ENCODE data around the gene TP53TG5.
"Not testable (repeated sequence)": the region's sequence is repeated elsewhere in the genome, so short reads cannot be mapped to it uniquely, and the experiment has no call there.

The TP53TG5 gene

DNA sequence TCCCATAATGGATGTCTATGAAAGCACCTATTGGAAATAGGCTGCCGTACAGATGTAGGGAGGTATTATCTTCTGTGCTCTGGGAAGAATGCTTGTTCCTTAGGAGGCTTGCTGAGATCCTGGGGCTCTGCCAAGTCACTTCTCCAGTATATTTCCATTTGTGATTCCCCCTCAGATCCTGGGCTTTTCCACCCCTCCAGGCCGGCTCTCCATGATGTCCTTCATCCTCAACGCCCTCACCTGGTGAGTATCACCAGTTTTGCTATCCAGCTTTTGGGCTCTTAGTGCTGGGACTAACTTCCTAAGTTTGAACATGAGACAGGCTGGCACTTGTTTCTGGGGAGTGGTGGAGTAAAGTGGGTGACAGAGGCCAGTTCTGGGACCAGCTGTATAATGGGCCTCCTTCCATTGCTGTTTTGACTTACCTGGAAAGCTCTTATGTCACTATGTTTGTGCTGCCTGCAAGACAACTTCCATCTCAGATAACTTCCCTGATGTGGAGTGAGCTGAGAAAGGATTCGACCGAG lies 12.6 kb downstream of the TP53TG5 start:
- no peak for DNase-seq

DNA sequence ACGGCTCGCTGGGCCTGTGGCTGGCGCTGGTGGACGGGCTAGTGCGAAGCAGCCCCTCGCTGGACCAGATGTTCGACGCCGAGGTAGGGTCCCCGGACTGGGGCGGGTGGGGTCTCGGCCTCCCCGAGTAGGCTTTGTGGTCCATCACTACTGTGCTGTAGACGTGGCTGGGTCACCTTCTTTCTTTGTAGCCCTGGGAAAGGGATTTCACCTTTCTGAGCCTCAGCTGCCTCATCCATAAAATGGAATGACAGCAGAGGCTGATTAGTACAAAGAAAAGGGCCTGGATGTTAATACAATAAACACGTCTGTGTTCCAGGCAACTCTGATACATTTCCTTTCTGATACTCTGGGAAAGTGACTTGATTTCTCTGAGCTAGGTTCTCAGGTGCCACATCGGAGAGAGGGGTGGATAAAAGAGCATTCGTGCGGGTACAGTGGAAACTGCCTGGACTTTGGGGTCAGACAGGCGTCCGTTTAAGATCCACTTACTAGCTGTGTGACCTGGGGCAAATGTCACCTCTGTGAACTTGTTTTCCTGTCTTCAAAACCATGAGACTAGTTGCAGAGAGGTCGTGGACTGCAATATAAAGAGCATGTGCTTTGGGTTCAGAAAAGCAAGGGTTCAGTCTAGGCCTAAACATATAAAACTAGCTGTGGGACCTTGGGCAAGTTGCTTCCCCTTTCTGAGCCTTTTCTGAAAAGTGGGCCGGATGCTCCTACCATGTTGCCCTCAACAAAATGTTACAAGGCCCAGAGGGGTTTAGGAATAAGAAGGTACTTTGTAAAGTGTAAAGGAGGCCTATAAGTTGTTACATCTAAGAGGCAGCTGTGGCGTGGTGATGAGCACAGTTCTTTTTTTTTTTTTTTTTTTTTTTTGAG lies 14.3 kb downstream of the TP53TG5 start:
- no peak for DNase-seq

DNA sequence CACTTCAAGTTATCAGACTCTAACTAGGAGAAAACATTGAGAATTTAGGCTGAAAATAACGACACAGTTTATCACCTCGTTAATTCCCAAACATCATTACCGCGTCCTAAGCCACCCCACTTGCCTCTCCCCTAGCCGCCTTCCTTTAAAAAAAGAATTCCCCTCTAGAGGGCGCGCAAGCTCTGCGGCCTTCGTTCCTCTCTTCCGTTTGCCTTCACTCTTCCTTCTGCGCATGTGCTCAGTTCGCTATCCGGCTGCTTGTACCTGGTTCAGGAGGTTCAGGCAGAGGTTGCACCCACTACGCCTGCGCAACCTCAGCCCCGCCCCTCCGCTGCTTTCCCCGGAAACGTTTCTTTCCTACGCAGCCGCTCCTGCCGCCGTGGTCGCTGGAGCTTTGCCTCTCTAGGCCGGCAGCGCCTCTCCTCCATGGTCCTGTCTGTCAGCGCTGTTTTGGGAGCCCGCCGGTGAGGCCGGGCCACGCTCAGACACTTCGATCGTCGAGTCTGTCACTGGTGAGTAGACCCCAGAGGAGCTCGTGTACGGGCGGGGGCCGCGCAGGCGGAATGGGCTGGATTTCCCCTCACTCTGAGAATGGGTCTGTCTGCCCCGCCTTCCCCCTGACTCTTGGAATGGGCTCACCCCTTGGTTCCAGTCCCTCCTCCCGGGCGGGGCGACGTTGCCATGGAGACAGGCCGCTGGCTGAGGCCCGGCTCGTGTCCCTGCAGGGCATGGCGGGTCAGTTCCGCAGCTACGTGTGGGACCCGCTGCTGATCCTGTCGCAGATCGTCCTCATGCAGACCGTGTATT lies 15.1 kb downstream of the TP53TG5 start, which contains the start of gene SYS1:
SYS1 (plus strand) TSS at position 353 of the 807 bp plus-strand sequence; CDS start at position 729, 376 bp downstream.
- DNase-seq = peak; percentile 95 to 98

DNA sequence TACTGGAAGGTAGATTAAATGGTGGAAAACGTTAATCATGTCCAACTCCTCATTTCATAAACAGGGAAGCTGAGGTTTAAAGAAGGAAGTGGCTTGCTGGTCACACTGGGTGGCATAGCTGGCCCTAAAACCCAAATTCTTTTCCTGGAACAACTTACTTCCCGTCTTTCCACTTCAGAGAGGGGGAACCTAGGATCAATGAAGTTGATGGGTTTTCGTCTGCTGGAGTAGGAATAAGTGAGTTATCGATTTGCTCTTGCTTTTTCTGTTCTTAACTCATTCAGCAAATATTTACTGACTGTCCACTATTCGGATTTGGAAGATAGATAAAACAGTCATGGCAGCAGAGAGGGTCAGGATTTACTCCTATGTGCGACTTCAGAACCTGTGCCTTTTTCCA lies 16.3 kb downstream of the TP53TG5 start:
- DNase-seq = no peak

DNA sequence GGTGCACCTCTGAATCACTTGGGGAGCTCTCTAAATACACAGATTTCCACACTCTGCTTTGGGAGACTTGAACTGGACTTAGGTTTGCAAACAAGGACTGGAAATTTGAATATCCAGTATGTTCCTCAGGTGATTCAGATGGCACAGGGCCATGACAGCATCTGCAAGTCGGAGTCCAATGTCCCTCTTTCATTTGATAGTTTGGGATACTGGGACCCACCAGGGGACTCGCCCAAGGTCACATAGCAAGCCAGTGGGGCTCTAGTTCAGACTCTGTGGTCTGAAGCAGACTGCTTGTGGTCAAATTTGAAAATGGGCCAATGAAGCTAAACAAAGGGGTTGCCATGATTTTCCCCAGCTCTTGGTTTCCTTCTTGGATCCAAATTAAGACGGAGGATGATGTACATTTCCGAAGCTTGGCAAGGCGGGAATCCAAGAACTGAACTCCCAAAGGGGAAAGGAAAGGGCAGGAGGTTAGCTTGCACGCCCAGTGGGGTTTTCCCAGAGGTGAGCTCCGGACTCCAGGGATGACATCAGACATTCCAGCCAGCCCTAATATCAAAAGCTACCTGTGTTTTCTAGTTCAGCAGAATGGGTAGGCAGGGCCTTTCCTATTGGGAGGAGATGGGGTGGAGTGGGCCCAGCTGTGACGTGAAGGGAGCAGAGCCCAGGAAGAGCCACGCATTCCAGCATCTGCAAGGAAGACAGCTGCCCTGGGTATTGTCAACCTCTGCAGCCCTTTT lies 18.5 kb downstream of the TP53TG5 start:
- DNase-seq = no peak

DNA sequence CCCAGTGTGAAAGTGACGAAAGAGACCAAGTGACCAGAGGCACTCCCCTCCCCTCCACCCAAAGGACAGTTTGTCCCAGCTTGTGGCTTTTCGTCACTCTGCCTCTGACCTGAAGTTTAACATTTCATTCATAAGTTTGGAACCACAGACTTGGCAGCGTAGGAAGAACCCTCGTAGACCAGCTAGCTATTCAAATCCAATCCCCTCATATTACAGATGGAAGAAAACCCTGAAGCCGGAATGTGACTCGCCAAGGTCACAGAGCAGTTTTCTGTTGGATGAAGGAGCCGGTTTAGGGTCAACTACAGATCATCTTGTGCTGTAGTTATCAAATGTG lies 19.1 kb downstream of the TP53TG5 start:
- DNase-seq = no peak

DNA sequence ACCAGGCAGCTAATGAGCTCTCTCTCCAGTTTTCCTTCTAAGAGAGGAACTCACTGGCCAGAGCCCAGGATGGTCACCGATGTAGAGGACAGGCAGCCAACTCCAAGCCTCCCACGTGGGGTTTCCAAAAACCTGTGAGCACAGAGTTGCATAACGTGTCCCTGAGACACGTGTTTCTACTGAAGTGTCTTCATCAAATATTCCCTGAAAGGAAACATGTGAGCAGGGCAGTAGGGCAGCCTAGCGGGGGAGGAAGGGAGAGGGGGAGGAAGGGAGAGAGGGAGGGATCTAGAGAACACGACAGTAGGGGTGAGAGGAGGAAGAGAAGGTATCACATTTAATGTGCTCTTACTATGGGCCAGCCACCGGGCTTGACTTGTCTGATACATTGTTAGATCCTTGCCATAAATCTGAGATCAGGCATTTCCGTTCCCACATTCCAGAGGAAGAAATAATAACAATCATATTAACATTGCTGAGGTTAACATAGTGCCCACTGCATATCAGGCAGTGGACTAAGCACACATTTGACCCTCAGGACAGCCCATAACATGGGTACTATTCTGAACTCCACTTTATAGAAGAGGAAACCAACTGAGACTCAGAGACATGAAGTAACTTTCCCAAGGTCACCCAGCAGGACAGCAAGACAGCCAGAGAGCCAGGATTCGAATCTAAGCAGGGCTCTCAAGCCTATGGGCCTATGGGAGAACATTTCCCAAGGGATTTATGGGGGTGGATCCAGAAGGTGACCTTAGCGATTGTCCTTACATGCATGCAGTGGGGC lies 19.6 kb downstream of the TP53TG5 start:
- DNase-seq = peak; percentile 49 to 53

DNA sequence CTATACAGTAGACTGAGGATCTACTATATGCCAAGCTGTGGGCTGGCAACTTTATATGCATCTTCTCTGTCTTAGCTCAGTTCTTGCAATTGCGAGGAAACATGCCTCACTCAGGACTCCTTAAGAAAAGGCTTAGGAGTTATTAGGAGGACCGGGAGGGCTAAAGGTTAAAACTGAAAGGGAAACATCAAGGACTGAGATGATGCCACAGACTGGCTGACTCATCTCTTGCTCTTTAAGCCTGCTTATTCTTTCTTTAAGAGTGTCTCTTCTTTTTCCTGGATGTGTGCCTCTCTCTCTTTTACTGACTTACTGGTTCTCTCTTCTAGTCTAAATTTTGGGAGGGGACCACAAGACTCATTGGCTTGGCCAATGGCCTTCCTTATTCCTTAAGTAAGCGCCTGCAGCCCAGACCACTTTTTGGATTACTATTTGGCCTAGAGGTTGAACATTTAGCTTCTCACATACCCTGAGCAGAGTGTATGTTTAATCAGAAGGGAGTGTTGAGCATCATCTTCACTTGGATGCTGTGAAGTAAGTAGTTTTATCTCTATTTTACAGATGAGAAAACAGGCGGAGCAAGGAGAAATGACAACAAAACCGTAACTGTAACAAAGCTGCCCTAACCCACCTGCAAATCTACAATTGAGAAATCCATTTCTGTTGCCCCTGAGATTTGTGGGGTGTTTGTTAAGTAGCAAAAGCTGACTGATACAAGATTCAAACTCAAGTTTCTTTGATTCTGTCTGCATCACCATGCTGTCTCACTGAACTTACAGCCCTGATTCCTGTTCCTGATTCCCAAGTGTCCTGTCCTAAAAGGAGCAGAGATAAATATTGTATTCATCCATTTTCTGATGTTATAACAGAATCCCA lies 22.7 kb downstream of the TP53TG5 start:
- DNase-seq = no peak

DNA sequence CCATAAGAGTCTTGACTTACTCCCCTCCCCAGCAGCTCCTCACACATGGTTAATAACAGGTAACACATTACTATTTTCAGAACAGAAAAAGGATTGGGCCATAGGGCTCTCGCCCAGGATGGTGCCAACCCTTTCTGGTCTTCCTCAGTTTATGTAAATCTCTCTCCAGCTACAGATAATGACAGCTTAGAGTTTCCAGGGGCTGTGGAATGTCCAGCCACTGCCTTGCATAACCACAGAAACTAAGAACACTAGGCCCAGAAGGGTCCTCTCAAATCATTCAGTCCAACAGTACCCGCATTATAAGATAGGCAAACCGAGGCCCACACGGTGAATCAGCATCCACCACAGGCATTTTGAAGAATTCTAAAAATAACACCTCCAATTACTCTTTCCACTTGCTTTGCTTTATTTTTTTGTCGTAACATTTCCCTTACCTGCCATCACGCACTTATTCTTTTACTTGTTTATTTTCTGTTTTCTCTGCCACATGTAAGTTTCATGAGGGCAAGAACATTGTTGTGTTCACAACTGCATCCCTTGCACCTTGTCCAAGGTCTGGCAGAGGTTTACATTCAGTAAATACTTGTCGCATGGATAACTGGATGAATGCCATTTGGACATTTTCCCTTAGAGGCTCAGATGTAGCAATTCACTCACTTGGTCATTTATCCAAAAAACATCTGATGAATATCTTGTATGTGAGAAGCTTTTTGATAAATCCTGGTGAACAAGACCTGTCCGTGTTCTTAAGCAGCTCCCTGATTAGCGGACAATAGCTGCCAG lies 23.5 kb downstream of the TP53TG5 start:
- no peak for DNase-seq

DNA sequence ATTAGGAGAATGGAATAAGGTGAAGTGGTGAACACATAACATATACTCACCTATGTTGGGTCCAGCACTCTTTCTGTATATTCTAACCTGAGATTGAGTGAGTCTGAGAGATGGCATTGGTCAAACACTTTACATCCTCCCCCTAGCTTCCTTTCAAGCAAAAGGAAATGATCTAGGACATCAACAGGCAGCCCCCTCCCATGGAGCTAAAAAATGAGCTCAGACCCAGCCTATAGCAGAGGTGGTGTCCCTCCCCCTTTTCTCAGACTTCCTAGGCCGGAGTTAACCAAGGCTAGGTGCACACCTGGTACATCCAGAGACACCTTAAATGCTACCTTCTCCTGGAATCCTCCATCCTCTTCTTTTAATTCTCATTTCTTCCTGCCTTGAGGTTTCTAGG lies 24.4 kb downstream of the TP53TG5 start:
- no peak for DNase-seq

DNA sequence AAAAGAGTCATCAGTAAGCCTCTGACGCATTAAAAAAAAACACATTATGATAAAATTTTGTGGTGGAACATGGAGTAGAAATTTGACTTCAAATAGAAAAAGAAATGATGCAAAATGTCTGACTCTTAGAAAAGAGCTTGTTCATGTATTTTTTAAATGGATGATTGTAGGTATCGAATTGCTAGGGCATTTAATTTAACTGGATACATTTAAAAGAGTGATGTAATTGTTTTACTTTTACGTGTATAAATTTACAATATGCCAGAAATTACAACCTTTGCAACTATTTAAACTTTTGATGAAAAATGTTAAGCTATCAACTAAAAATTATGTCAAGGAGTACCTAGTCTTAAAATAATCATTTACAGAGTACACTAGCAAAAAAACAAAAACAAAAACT lies 25.4 kb downstream of the TP53TG5 start:
- DNase-seq = no peak

DNA sequence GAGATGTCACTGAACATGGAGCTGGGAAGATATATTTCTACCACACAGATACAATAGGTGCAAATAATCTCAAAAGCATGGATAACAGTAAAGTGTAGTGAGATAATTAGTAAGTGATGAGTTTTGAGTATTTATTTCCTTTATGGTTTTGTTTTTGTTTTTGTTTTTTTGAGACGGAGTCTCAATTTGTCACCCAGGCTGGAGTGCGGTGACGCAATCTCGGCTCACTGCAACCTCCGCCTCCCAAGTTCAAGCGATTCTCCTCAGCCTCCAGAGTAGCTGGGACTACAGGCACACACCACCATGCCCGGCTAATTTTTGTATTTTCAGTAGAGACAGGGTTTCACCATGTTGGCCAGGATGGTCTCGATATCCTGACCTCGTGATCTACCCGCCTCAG lies 27.3 kb downstream of the TP53TG5 start:
- not testable (repeated sequence) for DNase-seq

DNA sequence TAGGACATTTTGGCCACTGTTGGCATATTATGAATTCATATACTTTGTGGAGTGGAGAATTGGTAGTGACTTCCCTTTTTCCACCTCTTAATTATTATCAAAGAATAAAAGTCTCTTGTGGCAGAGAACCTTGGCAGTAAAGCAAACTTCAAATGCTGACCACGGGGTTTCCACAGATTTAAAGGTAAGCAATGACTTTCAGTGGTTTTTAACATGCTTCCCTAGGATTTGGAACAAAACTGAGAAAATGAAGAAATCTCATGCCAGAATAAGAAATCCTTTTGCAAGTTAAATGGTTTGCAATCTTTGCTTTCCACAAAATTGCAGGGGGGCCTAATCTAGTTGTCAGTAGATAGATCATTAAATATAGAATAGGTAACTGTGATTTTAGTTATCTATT lies 27.9 kb downstream of the TP53TG5 start:
- DNase-seq = no peak

DNA sequence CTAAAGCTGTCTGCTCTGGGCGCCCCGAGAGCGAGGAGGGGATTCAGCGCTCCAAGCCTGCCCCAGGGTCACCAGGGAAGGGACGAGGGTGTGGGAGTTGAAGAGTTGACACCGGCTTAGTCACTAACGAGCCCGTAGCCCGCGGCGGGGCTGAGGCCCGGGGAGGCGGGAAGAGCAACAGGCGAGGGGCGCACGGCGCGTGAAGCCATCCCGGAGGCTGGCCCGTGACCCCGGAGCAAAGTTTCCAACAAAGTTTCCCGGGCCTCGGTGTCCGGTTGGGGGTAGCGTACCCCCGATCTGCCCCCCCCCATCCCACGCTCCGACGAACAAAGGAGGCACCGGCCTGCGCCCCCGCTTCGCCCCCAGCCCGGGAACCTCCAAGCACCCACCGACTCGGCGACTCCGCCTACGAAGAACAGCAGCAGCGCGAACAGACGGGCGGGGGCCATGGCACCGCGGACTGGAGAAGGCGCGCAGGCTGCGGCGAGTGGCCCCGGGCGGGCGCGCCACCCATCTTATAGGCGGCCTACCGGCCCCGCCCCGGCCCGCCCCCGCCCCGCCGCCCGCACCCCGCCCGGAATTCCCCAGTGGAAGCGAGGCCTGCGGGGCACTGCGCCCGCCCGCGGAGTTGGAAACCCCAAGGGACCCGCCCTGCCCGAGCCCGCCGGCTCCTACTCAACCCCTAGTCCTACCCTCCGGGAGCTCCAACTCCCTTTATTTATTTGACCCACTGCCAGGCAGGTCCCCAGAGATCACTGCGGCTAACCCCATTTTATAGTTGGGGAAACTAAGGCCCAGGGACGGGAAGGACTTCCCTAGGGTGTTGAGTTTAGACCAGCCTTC lies 30.0 kb downstream of the TP53TG5 start, which contains the start of gene SDC4:
SDC4 (minus strand) TSS at position 489 of the 843 bp plus-strand sequence; CDS start at position 449, 40 bp downstream.
- DNase-seq = no peak

DNA sequence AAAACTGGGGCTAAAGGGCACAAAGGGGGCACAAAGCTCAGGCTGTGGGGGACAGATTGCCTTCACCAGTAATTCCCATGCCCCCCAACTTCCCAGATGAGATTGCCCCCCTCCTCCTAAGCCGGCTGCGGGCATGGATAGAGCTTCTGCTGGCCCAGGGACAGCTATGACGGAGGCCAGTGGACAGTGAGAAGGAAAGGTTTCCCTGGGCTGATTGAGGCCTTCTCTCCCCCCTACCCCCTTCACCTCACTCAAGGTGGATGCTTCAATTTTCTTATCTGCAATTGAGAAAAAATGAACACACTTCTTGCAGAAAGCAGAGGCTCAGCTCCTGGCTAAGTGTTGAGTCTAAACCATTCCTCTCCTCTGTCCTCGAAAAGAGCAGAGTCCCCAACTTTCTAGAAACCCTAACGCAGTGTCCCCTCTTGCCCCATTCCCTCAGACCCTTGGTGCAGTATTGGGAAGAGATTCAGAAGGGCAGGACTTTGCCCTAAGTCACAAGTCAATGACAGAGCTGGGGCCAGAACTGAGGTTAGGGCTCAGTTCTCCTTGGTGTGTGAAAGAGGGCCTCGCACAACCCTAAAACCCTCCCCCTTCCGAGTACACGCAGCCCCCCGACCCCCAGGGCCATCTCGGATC lies 30.7 kb downstream of the TP53TG5 start:
- DNase-seq = no peak

DNA sequence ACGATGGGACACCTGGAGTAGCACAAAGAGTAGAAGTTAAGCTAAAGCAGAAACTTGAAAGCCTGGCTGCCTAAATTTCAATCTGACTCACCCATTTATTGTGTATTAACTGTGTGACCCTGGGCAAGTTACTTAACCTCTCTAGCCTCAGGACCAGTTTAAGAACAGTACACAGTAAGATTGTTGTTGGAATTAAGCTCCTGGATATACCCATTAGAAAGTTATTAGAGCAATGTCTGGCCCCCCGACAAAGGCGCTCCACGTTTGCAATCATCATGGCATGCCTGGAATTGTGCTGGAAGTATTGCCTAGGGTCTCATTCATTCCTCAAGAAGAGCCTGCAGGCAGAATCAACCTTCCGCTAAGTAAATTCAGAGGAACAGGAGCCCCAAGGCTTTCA lies 31.3 kb downstream of the TP53TG5 start:
- no peak for DNase-seq

DNA sequence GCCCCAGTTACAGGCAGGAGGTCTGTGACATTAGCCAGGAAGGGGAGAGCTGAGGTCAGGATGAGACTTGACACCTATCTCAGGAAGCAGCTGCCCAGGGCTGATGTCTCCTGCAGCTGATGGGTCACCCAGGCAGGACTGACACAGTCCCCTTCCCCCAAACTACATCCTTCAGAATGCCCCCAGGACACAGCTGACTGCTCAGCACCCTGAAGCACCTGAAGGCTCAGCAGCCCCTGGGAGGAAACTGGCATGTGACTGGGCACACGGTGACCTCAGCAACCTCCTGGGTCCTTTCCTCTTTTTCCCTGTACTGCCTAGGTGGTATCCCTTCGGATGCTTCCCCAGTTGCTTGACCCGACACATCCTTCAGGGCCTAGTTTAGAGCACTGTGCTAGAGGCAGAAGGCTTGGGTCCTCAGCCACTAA lies 31.8 kb downstream of the TP53TG5 start:
- no peak for DNase-seq

DNA sequence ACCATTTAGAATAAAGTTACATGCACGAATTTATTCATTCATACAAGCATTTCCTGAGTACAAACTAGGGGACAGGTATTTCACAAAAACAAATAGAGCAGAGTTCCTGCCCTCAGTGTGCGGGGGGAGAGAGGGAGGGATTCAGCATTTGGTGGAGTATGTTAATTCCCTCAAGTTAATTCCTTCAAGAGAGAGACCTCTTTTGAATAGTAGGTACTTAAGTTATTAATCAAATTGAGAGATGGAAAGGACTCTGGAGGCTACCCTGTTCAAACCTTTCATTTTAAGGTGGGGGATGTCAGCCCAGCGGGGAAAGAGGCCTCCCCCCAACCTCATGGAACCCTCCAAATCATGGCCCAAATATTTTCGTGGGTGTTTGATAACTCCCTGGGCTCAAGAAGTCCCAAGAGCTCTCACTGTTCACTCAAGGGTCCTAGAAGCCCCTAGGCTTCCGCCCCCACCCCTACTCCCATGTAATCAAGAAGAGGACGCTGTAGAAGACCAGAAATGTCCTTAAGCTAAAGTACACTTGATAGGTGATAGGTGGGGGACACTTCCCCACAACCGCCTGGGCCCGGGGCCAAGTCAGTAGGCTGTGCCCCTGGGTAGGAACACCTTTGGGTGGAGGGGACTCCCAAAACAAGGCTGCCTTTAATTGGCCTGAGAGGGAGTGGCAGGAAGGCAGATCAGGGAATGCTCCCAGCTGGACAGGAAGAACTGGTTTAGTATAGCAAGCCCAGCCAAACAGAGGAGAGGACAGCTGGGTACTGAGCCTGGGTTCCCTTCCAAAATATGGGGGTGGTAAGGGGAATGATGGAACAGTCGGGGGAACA lies 32.8 kb downstream of the TP53TG5 start:
- no peak for DNase-seq
